Stimulated activated CD4-positive, alpha-beta T cell treated with anti-CD3 and anti-CD28 coated beads, Interleukin-1b, Interleukin-23, amount 100 ng/mL, for 4 hours (primary cell): Measurements from ENCODE around the gene SCGB1A1.
"Not testable (repeated sequence)": the region's sequence is repeated elsewhere in the genome, so short reads cannot be mapped to it uniquely, and the experiment has no call there.

Source experiments
- DNase-seq, 2 donors: peaks; one replicate each; pipeline ENCODE4 v3.0.0-alpha.2; 2020; ENCODE audit warnings: low read depth in 2 of 2

Gene SCGB1A1

DNA sequence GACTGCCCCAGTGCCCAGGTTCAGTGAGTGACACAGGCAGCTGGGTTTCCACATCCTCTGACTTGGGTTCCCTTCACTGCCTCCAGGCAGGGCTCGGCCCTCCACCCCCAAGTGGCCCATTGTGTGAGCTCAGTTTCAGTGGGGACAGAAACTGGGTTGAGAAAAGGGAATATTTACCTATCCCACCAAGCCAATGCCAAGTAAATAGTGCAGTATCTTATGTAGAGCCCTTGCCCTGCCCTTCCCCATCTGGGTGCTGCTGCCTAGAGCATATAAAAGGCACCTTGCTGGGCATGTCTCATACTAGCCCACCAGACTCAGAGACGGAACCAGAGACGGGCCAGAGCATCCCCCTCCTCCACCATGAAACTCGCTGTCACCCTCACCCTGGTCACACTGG lies at the start of gene SCGB1A1:
Gene SCGB1A1, plus strand, starts transcription at position 301 of the 400 bp plus-strand sequence. Its CDS starts 63 bp downstream, at position 364.
- no peak for DNase-seq

DNA sequence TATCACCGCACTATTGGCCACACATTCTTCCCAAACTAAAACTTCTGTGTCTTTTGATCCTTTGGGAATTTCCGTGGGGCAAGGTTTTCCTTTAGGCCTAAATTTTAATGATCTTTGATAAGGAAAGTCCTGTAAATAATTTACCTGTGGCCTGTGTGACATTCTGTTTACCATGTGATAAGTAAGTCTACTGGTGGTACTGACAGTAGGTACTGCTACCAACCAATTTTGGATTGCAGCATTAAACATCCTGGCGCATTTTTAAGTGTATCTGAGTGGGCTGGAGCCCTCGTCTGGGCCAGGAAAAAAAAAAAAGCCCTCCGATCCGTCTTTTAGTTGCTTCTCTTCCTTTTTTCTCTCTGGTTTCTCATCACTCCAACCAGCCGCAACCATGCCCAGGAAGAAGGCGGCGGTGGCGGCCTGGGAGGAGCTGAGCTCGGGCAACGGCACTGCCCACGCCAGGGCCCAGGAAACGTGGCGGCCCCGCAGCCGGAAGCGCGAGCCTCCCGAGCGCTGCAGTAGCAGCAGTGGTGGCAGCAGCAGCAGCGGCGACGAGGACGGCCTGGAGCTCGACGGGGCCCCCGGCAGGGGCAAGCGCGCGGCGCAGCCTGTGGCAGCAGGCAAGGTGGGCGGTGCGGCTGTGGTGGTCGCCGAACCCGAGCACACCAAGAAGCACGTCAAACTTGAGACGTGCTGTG lies 47.9 kb upstream of the SCGB1A1 start:
- peak in 1 of 2 donors; percentile 38 for DNase-seq

DNA sequence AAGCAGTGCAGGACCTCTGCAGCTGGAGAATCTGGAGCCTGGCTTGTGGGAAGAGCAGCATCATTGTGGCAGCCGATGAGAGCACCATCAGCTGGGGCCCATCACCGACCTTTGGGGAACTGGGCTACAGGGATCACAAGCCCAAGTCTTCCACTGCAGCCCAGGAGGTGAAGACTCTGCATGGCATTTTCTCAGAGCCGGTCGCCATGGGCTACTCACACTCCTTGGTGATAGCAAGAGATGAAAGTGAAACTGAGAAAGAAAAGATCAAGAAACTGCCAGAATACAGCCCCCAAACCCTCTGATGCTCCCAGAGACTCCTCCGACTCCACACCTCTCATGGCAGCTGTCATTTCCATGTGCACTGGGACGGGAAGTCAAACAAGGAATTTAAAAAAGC lies 46.0 kb upstream of the SCGB1A1 start:
- no peak for DNase-seq

GRCh38 chr11:62373464-62374119 lies 45.2 kb upstream of the SCGB1A1 start:
- no peak for DNase-seq

DNA sequence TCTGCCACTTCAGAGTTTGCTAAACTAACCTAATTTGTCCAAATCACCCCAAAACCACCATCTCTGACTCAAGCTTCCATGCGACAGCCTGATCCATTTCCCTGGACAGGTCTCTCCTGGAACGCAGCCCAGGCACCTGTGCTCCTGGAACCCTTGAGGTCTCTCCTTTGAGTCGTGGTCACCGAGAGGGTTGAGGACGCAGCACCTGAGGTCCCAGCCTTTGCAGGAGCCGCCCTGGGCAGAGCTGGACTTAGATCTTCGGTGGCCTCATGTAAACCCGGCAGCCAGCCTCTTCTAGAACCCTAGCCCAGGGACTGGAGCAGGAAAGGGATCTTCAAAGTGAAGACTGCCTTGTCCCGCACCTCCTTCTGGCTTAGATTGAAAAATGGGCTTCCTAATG lies 44.0 kb upstream of the SCGB1A1 start:
- no peak for DNase-seq

DNA sequence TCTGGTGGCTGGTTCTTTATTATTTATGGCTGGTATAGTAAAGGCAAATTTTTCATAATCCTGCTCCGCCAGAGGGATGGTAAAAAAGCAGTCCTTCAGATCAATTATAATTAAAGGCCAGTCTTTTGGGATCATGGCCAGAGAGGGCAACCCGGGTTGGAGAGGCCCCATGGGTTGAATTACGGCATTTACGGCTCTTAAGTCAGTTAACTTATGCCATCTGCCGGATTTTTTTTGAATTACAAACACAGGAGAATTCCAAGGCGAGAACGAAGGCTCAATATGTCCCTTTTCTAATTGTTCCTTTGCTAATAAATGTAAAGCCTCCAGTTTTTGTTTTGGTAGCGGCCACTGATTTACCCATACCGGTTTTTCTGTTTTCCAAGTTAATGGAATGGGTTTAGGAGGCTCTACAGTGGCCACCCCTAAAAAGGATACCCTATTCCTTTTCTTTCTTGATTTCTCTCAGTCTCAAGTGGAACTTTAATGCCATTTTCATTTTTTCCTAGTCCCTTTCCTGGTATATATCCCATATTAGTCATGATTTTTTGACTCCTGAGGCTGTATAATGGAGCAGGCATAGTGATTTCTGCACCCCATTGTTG lies 40.3 kb upstream of the SCGB1A1 start:
- DNase-seq, result not testable (repeated sequence)

GRCh38 chr11:62379586-62379985 lies 39.2 kb upstream of the SCGB1A1 start:
- not testable (repeated sequence) for DNase-seq

DNA sequence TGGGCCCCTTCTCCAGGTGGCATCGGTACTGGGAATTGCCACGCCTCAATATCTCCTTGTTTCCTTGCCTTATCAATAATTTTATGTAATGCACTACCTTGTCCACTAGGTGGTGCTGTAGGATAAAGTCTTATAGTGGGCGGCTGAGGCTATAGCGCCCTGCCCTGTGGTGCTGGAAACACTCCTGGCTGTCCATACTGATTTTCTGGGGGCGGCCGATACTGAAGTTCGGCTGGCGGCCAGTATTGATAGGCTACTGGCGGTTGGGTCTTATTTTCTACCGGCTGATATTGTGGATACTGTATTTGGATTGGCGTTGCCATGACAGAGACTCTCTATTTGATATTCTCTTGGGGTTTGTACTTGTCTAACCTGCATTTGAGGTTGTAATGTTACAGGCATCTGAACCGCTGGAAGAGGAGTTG lies 38.0 kb upstream of the SCGB1A1 start:
- DNase-seq, result peak in 1 of 2 donors; percentile 27

DNA sequence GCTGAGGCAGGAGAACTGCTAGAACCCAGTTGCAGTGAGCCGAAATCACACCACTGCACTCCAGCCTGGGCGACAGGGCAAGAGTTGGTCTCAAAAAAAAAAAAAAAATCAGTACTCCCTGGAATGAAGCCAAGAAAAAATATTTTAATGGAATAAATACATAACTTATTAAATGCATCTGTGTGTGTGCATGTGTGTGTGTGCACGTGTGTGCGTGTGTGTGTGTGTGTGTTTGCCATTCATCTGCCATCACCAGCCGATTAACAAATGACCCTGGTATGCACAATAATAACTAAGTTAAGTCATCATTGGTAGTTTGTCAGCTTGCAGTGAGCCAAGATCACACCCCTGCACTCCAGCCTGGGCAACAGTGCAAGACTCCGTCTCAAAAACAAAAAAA lies 35.0 kb upstream of the SCGB1A1 start:
- no peak for DNase-seq

DNA sequence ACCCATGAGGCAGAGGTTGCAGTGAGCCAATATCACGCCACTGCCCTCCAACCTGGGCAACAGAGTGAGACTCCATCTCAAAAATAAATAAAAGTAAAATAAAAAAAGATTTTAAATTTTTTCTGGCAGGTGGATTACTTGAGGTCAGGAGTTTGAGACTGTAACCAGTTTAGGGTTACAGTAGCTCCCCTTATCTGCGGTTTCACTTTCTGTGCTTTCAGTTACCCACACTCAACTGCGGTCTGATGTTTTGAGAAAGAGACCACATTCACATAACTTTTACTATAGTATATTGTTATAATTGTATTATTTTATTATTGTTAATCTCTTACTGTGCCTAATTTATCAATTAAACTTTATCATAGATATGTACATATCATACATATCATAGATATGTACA lies 32.8 kb upstream of the SCGB1A1 start:
- DNase-seq, result not testable (repeated sequence)

DNA sequence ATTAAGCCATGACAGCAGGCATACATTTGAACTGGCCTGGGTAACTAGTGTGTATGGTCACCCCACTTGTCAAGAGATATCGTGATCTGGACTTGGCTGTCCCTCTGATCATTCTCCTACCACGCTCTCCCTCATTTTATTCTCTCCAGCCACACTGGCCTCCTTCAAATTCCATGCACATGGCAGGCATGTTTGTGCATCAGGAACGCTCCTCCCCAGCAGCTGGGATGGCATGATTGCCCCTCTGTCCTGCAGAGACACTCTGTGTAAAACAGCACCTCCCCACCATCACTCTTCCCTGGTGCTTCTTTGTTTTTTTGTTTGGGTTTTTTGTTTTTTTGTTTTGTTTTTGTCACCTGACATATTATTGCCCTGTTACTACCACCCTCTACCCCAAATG lies 31.5 kb upstream of the SCGB1A1 start:
- DNase-seq, result no peak

DNA sequence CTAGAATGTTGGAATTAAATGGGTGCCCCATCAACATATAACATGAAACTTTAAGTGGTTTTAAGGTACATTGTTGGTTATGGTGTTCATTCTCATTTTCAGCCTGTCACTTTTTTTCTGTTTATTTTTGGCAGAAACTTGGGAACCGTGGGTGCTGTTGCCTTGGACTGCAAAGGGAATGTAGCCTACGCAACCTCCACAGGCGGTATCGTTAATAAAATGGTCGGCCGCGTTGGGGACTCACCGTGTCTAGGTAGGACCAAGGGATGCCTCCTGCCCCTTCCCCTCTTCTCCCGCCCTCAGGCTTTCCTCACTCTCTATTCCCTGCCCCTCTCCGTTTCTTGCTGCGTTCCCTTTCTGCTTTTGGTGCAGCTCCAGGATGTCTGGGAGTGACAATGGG lies 29.8 kb upstream of the SCGB1A1 start:
- DNase-seq, result no peak

DNA sequence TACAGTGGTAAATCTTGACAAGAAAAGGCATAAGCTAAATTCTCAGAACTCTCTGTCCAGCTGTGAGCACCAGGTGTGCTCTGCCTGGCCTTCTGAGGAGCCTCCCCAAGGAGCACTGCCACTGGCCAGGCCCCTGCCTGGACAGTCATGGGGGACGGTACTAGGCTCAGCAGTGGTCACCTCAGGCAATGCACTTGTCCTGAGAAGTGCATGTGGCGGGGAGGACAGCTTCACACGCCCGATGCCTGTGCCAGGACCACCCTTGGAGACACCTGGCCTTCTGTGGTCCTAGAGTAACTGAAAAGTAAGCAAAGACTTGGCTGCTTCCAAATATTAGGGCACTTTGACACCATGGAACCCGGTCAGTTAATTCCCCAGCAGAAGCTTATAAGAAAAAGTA lies 28.6 kb upstream of the SCGB1A1 start:
- no peak for DNase-seq

- DNase-seq, result no peak
These were observed 28.1 kb upstream of the SCGB1A1 start for GRCh38 chr11:62390722-62391121.

- DNase-seq, result no peak
These were observed 27.0 kb upstream of the SCGB1A1 start for GRCh38 chr11:62391642-62392425.

- no peak for DNase-seq
These were observed 26.3 kb upstream of the SCGB1A1 start for GRCh38 chr11:62392506-62392905.

GRCh38 chr11:62393061-62393611 lies 25.7 kb upstream of the SCGB1A1 start:
- DNase-seq, result no peak

DNA sequence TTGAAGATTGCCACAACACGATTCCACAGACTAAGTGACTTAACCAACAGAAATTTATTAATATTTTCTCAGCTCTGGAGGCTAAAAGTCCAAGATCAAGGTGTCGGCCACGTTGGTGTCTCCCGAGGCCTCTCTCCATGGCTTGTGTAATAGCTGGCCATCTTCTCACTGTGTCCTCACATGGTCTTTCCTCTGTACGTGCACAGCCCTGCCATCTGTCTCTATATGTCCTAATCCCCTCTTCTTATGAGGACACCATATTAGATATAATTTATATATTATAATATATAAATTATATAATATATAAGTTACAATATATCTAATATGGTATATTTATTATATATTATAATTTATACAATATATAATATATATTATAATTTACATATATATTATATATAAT lies 25.1 kb upstream of the SCGB1A1 start:
- no peak for DNase-seq

- DNase-seq, result peak in 1 of 2 donors; percentile 38
These were observed 23.9 kb upstream of the SCGB1A1 start for GRCh38 chr11:62394825-62395538.

DNA sequence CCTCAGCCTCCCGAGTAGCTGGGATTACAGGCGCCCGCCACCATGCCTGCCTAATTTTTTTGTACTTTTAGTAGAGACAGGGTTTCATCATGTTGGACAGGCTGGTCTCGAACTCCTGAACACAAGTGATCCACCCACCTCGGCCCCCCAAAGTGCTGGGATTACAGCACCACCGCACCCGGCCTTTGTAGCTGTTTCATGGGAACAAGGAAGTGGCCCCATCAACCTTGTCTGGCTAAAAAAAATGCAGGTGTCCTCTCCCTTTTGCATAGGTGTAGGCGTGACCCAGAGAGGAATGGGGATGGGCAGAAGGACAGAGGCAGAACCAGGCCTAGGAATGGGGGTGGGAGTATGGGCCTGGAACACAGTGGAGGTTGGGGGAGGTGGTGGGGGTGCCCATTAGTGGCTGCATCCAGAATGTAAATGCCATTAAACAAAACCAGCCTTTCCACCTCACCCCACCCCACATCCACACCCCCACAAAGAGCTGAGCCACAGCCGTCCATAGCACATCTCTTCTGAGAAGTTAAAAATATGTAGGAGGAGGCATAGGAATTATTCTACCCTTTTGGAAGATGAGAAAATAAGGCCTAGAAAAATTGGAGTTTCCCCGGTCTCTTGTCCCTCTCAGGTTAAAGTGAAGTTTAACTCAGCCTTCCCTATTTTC lies 22.8 kb upstream of the SCGB1A1 start:
- no peak for DNase-seq
